ENCODE results near the gene LIF.
"Not testable (repeated sequence)": the region's sequence is repeated elsewhere in the genome, so short reads cannot be mapped to it uniquely, and the experiment has no call there.

The LIF gene

DNA sequence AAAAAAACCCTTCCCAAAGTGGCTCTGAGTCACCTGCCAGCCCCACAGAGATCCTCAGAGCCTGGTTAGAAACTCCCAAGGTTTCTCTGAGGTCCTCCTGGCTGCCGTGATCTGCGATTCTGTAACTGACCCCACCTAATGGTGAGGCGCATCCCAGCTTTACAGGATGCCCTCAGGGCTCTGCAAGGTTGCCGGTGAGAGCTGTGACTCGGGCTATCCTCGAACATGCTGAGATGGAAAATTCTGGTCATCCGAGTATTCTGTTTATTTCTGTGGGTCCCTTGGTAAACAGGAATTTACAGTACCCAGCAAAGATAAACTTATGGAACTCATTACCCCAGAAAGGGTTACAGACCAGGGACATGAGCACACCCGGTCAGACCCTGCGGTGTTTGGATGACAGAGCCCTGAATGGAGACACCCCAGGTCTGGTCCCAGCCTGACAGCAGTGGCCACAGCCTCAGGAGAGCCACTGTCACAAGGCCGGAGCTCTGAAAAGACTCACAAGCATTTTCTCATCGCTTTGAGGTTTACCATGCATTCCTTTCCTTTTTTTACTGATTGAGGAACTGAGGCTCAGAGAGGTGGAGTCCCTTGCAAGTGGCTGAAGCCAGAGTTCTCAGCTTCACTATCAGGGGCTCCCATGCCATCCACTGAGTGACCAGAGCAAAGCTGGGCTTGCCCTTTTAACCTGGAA lies 22.2 kb downstream of the LIF start:
- DNase-seq, result no peak

DNA sequence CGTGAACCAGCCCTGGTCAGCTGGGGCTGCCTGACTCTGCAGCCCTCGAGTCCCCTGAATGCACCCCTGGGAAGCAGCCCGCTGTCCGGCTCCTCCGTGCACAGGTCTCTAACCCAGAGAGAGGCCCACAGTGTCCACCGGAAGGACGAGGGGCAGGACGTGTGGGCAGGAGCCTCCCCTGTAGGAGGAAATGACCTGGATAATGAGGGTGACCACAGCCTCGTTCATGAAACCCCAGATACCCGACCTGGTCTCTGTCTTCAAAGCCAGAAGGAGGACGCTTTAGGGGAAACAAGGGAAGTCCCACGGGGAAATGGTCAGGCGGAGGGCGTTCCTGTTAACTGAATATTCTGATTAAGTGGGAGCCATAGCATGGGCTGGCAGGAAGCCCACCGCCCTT lies 23.3 kb downstream of the LIF start:
- no peak for DNase-seq

DNA sequence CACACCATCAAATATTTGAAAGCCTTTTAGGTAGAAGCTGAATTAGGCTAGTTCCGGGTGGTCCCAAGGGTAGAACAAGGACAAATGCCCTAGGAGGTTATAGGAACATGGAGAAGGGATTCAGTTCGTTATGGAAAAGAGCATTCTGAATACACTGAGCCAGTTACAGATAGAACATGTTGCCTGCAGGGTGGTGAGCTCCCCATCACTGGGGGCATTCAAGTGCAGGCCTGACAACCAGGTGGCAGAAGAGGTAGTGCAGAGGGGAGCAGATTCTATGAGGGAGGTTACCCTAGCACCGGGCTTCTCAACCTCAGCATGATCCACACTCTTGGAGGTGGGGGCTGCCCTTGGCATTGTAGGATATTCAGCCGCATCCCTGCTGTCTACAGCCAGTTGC lies 24.2 kb downstream of the LIF start:
- DNase-seq, result no peak

DNA sequence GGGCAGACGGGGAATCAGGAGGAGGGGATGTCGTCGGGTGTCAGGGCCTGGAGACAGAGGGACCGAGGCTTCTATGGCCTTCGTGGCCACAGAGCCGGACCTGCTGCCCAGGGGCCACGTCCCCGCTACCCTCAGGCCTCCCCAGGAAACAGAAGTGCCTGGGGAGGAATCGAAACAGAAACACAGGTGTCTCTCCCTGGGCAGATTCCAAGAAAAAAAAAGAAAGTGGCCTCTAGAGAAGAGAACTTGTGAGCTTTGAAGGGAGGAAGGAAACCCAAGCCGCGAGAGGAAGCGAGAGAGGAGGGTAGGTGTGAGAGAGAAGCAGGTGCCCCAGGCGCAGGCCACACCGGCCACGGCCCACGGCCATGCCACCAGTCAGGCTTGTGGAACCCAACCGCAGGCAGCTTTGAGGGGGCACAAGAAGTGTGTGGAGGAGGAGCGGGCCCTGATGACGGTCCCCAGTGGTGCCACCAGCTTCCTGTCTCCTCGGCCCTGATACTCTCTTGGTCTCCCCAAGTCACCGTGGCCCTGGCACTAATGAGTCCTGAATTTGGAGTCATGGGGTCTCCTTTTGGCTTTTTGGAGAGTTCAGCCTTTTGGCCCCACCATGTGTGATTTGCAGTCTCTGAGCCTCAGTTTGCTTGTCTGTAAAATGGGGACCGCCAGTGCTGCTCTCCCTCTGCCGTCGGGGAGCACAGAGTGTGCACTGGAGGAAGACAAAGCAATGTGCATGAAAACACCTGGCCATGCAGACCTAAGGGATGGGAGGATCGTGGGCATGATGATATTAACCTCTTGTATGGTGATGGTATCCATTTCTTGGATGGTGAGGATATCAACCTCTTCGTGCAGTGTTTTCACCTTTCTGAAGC lies 25.2 kb downstream of the LIF start:
- DNase-seq, result no peak

DNA sequence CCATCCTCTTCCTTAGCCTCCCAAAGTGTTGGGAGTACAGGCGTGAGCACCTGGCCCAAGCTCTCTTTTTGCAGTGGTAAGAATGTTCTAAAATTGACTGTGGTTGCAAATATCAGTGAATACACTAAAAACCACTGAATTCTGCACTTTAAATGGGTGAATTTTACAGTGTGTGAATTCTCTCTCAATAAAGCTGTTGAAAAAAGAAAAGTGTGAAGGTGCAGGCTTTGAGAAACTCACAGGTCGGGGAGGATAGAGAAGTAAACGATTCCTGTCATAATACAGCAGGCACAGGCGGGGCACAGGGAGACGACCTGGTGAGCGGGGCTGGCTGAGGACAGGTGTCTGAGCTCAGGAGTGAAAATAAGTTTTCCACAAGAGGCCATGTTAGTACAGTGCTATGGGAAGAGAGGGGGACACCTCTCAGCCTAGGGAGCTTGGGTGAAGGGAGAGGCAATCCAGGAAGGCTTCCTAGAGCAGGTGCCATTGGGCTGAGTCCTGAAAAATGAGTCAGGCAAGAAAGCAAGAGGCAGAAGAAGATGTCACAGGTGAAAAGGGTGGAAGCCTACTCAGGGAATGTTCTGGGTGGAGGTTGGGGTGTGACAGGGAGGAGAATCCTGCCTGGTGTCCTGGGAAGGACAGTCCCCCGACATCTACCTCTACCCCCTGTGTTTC lies 26.1 kb downstream of the LIF start:
- DNase-seq, result no peak

DNA sequence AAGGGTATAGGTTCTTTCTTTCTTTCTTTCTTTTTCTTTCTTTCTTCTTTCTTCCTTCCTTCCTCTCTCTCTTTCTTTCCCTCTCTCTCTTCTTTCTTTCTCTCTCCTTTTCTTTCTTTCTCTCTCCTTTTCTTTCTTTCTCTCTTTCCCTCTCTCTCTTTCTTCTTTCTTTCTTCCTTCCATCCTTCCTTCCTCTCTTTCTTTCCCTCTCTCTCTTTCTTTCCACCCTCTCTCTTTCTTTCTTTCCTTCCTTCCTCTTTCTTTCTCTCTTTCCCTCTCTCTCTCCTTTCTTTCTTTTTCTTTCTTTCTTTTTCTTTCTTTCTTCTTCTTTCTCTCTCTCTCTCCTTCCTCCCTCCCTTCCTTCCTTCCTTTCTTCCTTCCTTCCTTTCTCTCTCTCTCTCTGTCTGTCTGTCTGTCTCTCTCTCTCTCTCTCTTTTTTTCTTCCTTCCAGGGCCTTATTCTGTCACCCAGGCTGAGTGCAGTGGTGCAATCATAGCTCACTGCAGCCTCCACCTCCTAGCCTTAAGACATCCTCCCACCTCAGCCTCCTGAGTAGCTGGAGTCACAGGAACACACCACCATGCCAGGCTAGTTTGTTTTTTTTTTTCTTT lies 26.8 kb downstream of the LIF start:
- no peak for DNase-seq

DNA sequence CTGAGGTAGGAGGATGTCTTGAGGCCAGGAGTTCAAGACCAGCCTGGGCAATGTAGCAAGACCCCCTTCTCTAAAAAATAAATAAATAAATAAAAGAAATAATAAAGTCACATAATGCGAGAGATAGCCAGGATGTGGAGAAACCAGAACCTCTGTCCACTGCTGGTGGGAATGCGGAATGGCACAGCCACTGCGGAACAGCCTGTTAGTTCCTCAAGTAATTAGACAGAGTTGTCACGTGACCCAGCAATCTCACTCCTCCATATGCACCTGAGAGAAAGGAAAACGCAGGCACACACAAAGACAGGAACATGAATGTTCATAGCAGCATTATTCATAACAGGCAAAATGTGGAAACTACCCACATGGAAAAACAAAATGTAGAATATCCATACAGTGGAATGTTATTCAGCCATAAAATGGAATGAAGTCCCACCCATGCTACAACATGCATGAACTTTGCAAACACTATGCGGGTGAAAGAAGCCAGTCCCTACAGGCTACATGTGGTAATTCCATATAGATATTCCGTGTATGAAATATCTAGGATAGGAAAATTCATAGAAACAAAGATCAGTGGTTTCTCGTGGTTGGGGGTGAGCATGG lies 27.4 kb downstream of the LIF start:
- no peak for DNase-seq

DNA sequence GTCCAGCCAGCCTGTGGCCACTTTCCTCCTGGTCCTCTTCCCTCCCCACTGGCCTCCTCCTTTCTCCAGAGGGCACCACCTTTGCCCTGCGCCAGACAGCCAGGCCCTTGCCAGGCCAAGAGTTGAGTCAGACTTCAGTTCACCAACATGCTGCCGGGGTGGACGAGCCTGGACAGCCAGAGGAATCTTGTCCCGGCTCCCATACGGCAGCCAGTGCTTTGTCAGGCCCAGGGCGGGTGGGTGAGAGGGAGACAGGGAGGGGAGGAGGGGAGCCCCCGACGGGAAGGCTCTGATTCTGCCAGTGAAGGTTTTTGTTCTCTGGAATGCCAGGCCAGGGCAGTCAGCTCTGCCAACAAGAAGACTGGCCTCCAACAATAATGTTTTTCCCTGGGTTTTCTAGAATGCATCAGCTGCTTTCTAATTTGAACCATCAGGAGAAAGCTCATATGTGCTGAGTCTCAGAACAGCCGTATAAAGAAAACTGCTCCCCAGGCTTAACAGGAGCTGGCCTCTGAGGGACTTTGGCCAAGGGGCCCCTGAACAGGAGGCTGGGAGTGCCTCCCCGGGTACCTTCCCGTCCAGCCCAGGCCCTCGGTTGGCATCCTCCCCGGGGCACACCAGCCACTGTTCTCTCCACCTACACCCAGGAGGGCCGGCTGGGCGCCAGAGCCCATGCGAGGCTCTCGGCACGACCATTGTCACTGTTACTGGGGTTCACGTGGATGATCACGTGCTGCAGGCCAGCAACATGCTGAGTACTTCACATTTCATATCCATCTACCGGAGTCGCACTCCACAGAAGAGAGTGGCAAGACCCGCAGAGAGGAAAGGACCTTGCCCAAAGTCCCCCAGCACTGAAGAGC lies 28.6 kb downstream of the LIF start:
- no peak for DNase-seq

DNA sequence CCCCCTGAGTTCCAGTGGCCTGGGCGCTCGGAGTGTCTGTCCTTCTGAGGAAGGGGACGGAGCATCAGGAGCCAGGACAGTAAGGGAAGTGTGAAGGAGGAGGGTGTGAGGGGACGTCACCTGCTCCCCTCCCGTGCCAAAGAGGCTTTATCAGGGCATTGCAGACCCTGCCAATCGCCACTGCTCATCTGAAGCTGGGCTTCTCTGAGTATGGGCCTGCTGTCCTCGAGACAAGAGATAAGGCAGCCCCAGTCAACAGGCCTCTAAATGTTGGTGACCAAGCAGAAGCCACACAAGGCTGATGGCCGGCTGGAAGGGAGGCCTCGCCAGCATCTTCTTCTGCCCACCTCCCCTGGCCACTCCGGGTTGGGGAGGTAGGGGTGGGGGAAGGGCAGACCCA lies 29.8 kb downstream of the LIF start:
- DNase-seq, result no peak

DNA sequence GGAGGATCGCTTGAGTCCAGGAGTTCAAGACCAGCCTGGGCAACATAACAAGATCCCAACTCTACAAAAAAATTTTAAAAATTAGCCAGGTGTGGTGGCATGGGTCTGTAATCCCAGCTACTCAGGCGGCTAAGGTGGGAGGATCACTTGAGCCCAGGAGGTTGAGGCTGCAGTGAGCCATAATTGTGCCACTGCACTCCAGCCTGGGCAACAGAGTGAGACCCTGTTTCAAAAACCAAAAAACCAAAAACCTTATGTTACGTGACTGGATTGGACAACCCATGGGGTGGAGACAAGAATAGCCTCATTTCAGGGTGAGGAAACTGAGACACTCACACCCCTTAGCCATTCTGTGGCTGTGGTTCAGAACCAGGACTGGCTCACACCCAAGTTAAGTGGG lies 30.3 kb downstream of the LIF start:
- DNase-seq, result not testable (repeated sequence)

DNA sequence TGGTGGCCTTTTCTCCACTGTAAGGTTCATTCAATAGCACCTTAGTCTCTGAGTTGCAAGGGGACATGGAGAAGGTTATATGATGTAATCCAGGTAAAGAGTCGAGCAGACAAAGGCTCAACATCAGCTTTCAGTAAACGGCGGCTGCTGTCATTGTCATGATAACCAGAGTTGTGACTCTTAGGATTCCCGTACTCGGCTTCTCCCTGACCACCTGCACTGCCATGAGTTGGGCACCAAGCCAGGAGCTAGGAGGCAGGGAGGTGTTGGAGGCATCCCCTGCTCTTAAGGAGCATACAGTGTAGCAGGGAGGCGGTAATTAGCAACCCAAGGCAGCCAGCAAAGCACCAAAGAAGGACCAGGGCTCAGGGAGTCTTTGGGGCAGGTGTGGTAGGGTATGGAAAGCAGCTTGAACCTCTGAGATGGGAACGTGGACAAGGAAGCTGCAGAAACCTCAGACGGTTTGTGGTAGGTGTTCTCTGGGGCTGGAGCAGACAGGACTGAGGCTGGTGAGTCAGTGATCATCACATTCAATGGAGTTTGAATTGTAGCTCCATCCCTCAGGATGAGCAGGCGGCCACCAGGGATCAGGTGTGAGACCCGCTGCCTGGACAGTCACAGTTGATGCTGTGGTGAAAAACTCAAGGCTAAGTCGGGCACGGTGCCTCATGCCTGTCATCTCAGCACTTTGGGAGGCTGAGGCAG lies 31.7 kb downstream of the LIF start:
- no peak for DNase-seq

DNA sequence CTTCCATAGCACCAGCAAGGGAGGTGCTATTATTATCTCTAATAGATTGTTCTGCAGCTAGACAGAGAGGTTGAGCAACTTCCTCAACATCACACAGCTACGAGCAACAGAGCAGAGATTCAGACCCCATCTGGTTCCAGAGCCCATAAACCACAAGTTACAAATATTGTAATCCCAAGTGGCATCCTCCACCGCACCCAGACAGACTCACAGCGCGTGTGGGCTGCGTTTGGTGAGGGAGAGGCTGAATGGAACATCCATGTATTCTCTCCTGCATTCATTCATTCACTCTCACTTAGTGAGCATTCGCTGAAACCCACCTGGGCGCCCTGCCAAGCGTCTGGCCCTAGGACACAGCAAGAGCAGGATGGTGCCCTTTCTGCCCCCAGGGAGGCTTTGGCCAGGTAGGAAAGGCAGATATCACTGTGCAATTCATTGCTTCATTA lies 33.5 kb downstream of the LIF start:
- no peak for DNase-seq

DNA sequence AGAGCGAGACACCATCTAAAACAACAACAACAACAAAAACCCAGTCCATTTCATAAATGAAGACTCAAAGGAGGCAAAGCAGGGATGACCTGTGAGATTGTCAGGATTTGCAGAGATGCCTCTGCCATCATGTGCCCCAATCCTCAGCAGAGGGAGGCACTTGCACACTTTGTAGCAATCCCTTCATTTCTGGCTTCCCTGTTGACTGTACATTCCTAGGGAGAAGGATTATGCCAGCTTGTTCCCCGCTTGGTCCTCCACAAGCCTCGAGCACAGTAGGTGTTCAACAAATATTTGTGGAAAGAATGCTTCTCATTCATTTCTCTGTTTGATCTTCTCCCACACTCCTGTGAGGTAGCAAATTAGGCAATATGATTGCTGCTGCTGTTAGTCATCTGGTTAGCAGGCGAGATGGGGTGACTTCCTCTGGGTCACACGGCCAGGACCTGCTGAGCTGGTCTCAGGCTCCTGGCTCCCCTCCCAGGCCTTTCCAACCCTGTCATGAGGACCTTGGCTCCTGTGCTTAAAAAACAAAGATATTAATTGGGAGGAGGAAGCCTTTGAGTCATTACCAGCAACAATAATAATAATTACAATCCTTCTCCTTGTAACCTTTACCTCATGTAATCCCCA lies 34.1 kb downstream of the LIF start:
- no peak for DNase-seq

DNA sequence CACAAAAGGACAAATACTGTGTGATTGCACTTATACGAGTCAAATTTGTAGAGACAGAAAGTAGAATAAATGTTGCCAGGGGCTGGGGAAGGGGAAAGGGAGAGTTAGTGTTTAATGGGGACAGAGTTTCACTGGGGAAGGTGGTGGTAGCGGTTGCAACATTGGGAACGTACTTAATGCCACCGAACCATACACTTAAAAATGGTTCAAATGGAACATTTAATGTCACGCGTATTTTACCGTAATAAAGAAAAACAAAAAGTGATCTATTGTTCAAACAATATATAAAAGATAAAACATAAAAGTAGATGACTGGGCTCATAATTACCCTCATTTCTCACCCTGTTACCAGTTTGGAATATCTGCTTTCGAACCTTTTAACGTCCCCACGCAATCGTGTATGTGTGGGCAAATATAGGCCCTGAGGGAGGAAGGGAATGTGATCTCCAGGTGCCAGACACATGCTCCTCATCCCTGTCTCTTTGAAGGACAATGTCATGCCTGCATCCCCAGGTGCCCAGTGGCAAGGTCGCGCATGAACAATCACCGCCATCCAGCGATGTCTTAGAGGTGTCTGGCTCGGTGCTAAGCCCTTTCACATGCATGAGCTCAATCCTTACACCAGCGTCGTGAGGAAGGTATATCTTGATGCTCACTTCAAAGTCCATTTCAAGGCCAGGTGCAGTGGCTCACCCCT lies 35.3 kb downstream of the LIF start:
- no peak for DNase-seq

DNA sequence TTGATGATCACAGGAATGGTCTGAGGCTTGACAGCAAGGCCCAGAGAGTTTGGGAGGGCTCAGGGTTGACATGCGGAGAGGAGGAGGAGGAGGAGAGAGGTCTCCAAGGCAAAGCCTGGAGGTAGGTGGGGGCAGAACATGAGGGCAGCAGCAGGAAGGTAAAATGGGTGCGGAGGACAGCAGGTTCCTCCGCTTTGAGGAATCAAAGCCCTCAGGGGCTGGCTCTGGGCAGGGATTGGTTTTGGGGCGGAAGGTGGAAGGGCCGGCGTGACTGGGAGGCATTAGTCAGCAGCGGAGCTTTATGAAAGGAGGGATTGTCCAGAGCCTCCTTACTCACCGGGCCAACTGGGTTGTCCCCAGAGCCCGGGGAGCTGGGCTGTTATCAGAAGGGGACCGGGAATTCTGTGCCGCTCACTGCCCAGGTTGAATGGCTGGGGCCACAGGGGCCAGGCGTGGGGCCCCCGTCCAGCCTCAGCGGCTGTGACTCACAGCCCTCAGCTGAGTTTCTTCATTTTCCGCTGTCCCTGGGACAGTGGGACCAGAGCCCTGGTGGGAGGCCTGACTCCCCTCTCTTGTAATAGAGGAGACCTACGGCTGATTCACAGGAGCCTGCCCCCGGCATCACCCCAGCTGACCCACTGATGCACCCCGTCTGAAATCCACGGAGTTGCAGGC lies 36.2 kb downstream of the LIF start:
- DNase-seq, result no peak

DNA sequence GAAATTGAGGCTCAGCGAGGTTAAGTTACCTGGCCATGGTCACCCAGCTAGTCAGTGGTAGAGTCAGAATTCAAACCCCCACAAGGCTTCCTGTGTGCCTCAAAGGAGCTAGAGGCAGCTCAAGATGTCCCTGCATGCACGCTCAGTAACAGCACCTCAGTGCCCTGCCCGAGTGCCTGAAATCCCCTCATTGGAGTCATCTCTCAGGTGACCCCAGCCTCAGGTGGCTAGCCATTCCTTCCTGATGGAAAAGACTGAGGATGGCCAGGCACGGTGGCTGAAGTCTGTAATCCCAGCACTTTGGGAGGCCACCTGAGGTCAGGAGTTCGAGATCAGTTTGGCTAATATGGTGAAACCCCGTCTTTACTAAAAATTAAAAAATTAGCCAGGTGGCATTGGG lies 36.9 kb downstream of the LIF start:
- DNase-seq, result no peak

DNA sequence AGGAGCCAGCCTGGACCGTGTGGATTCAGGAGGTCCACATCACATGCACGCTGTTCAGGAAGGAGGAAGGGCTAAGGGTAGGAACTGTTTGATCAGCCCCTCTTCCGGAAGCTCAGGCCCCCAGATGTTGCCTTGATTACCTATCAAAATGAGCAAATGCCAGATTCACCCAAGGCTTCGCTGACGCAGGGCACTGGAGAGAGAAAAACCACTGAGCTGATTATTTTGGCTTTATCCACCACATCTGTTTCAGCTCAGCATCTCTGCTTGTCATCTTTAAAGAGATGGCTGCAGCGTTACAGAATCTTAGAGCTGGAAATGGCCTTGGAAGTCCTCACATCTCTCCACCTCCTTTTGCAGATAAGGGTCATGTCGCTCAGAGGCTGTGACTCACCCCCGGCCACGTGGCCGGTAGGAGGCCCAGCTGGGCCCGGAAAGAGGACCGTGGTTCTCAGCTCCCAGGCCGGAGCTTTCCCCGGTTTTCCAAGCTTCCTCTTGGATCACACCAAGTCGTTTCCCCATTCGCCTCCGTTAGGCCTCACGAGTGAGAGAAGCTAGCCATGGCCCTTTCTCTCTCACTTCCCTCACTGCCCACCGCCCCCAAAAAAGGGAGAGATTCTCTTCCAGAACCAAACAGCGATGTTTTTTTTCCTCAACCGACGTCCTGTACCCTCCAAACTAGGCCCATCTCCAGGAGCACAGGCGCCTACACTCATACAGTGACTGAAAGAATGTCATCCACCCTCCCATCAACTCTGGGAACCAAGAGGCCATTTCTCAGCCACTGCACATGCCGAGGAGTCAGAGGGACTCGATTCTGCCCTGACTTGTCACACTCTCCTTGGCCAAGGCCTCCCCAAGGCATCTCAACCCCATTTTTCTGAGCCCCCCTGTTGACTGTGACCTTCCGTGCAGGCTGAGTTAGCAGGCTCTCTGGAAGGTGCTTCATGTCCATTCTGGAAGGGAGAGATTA lies 37.6 kb downstream of the LIF start:
- no peak for DNase-seq

DNA sequence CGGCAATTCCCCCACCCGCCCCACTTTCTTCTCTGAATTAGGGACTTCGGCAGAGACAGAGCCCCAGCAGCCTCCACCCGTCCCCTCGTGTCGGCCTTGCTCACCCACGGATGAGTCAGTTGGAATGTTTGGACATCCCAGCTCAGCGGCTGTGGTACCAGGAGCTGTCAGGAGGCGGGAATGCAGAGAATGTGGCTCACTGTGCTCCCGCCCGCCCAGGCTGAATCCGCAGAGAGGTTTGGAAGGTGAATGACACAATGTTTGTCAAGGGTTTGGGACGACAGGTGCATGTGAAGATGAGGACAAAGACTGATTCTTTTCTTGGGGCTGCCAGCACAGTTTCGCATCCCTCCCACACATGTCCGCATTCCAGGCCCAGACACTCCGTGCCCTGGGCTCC lies 39.6 kb downstream of the LIF start:
- no peak for DNase-seq
